Keratinocyte (primary cell): ENCODE data around the gene MMAB. TPM values are rescaled to one million over a fixed set of nuclear protein-coding genes. Genes with fewer than 3 reads are reported as not detected.

Experiments used
- DNase-seq: peaks from one replicate; pipeline ENCODE4 v3.0.0-alpha.2; 2011; ENCODE audit warnings: low read depth, missing footprints, low spot score
- FAIRE-seq: peaks from 2 replicates; lab custom pipeline; 2011; peaks lifted over from hg19 to GRCh38; lab: Jason Lieb, UNC
- H2AFZ ChIP-seq: 2 replicates; pipeline ENCODE4 v1.6.0; 2012; ENCODE audit warnings: low read length, control low read depth, inconsistent platforms; ENCODE audit not compliant: control insufficient read depth
- H3K27ac ChIP-seq: 2 replicates; pipeline ENCODE4 v1.5.1; 2011; ENCODE audit warnings: low read length; ENCODE audit not compliant: control insufficient read depth, insufficient read depth
- H3K27me3 ChIP-seq: 3 replicates; pipeline ENCODE4 v1.6.0; 2011; ENCODE audit warnings: low read length; ENCODE audit not compliant: control insufficient read depth, insufficient read depth; ENCODE audit errors: extremely low read depth
- H3K36me3 ChIP-seq, 2 experiments: 2 replicates in 1 of 2; 3 replicates in 1 of 2; pipeline ENCODE4 v1.5.1; 2011; ENCODE audit warnings: low read length in 2 of 2, mild to moderate bottlenecking in 1 of 2; ENCODE audit not compliant: control insufficient read depth in 2 of 2, insufficient read depth in 2 of 2; ENCODE audit errors: extremely low read depth in 1 of 2
- H3K4me1 ChIP-seq: 3 replicates; pipeline ENCODE4 v1.5.1; 2011; ENCODE audit warnings: low read length; ENCODE audit not compliant: control insufficient read depth, insufficient read depth; ENCODE audit errors: extremely low read depth
- H3K4me2 ChIP-seq: 3 replicates; pipeline ENCODE4 v1.6.0; 2011; ENCODE audit warnings: low read depth, low read length; ENCODE audit not compliant: control insufficient read depth, insufficient read depth; ENCODE audit errors: extremely low read depth
- H3K4me3 ChIP-seq, 3 experiments: fragments of 200-600 bp in 1 of 3; sonication (generic) in 1 of 3; 2 replicates in 2 of 3; 3 replicates in 1 of 3; pipeline ENCODE4 v1.5.1; 2011 to 2016; ENCODE audit warnings: low read length in 3 of 3, mild to moderate bottlenecking in 3 of 3, control low read depth in 2 of 3, inconsistent platforms in 1 of 3, low read depth in 1 of 3, mixed read lengths in 1 of 3, mixed run types in 1 of 3, moderate library complexity in 1 of 3; ENCODE audit not compliant: control insufficient read depth in 2 of 3, insufficient read depth in 2 of 3; ENCODE audit errors: extremely low read depth in 1 of 3
- H3K79me2 ChIP-seq: 2 replicates; pipeline ENCODE4 v1.6.0; 2012; ENCODE audit warnings: low read length; ENCODE audit not compliant: control insufficient read depth, insufficient read depth
- H3K9ac ChIP-seq: 3 replicates; pipeline ENCODE4 v1.6.0; 2011; ENCODE audit warnings: low read length; ENCODE audit not compliant: control insufficient read depth, insufficient read depth; ENCODE audit errors: extremely low read depth
- H3K9me1 ChIP-seq: 3 replicates; pipeline ENCODE4 v1.6.0; 2011; ENCODE audit warnings: low read length; ENCODE audit not compliant: control insufficient read depth, insufficient read depth; ENCODE audit errors: extremely low read depth
- H3K9me3 ChIP-seq: 2 replicates; pipeline ENCODE4 v1.5.1; 2012; ENCODE audit warnings: low read depth, low read length; ENCODE audit not compliant: control insufficient read depth
- H4K20me1 ChIP-seq: 3 replicates; pipeline ENCODE4 v1.6.0; 2011; ENCODE audit warnings: low read length; ENCODE audit not compliant: control insufficient read depth, insufficient read depth; ENCODE audit errors: extremely low read depth
- CTCF ChIP-seq, 3 experiments: IDR thresholded peaks in 1 of 3; conservative IDR thresholded peaks in 1 of 3; optimal IDR thresholded peaks in 1 of 3; 2 replicates in 2 of 3; 3 replicates in 1 of 3; pipeline versions ENCODE3 to v1.5.1; 2011; ENCODE audit warnings: low read length in 3 of 3, mild to moderate bottlenecking in 3 of 3, moderate library complexity in 2 of 3, control low read depth in 1 of 3, inconsistent platforms in 1 of 3; ENCODE audit not compliant: insufficient read depth in 2 of 3; ENCODE audit errors: extremely low read depth in 1 of 3
- EZH2 ChIP-seq: IDR thresholded peaks from one replicate; pipeline ENCODE4 v1.6.1; 2012; ENCODE audit warnings: inconsistent platforms, mild to moderate bottlenecking, low read length, moderate library complexity
- dilution Hi-C: fragments of 300-500 bp; cut with MboI; formaldehyde crosslinking; loops from one replicate; pipeline ENCODE4 v1.7.0; 2020; ENCODE audit warnings: low sequenced_read_pairs; ENCODE audit not compliant: extremely low pct_ligation_motif_present
- polyA plus RNA-seq, 5 experiments: library from polyadenylated mRNA; depleted of rRNA in 3 of 5; stranded (reverse) in 3 of 5; stranded (forward) in 1 of 5; unstranded in 1 of 5; fragments of >200 nt; gene quantifications; 1 replicate in 1 of 5; 2 replicates in 3 of 5; 3 replicates in 1 of 5; pipeline versions ENCODE4 v1.2.1 to v1.2.3, GENCODE V29; 2011 to 2012; ENCODE audit warnings: missing spikeins in 2 of 5, low read depth in 1 of 5, low replicate concordance in 1 of 5

Gene MMAB
- polyA plus RNA-seq, 1 donor (not counting 4 experiments of a cell fraction or from before 2014, with no cell fraction given): 30.6 TPM

- H3K4me1 ChIP-seq: no peaks in the 10 kb centered on the region
- TF ChIP-seq CTCF (optimal IDR thresholded peaks at IDR 0.05 in 1 of 3, IDR thresholded peaks at IDR 0.05 in 1 of 3, conservative IDR thresholded peaks at IDR 0.05 in 1 of 3; ENCODE audit: extremely low read depth in 1 of 3, insufficient read depth in 2 of 3, low read length in 3 of 3) (no peak), EZH2 (no peak)
- H3K36me3 ChIP-seq: peaks cover 26 to 39% of the 10 kb centered on the region in 2 experiments
- no peak overlapping the region for H3K9ac ChIP-seq
- H3K4me3 ChIP-seq: no peak overlapping the region
- no peaks in the 10 kb centered on the region for H4K20me1 ChIP-seq
- H3K79me2 ChIP-seq: no peaks in the 10 kb centered on the region
- DNase-seq (no peak), FAIRE-seq (no peak)
- dilution Hi-C loops: no loop called here
- no peaks in the 10 kb centered on the region for H3K27me3 ChIP-seq
- no peak overlapping the region for H3K27ac ChIP-seq
- no peaks in the 10 kb centered on the region for H3K9me3 ChIP-seq
- no peak overlapping the region for H3K4me2 ChIP-seq
- H3K9me1 ChIP-seq: no peaks in the 10 kb centered on the region
- H2AFZ ChIP-seq: no peak overlapping the region
Observed at GRCh38 chr12:109591041-109591440, 17.7 kb upstream of the MMAB start.

- H3K9ac ChIP-seq: no peak overlapping the region
- TF ChIP-seq CTCF (optimal IDR thresholded peaks at IDR 0.05 in 1 of 3, IDR thresholded peaks at IDR 0.05 in 1 of 3, conservative IDR thresholded peaks at IDR 0.05 in 1 of 3; ENCODE audit: extremely low read depth in 1 of 3, insufficient read depth in 2 of 3, low read length in 3 of 3): no peak
- no peak for TF ChIP-seq EZH2
Observed at GRCh38 chr12:109590566-109590965, 17.3 kb upstream of the MMAB start.

More at GRCh38 chr12:109590566-109590965, 17.3 kb upstream of the MMAB start:
- H3K36me3 ChIP-seq: peaks cover 26 to 39% of the 10 kb centered on the region in 2 experiments
- H3K9me3 ChIP-seq: no peaks in the 10 kb centered on the region
- no peaks in the 10 kb centered on the region for H3K79me2 ChIP-seq
- no peak overlapping the region for H3K4me2 ChIP-seq
- no peak overlapping the region for H3K4me3 ChIP-seq
- no peak overlapping the region for H3K27ac ChIP-seq
- H3K4me1 ChIP-seq: no peaks in the 10 kb centered on the region
- dilution Hi-C loops: no loop called here
- FAIRE-seq: no peak
- no peaks in the 10 kb centered on the region for H4K20me1 ChIP-seq
- no peak for DNase-seq
- no peaks in the 10 kb centered on the region for H3K9me1 ChIP-seq
- H2AFZ ChIP-seq: no peak overlapping the region
- H3K27me3 ChIP-seq: no peaks in the 10 kb centered on the region
